CD4-positive, alpha-beta memory T cell (primary cell): ENCODE data around the gene PTH1R. TPM values are rescaled to one million over a fixed set of nuclear protein-coding genes. Genes with fewer than 3 reads are reported as not detected.

ENCODE experiments used
- CTCF ChIA-PET: fragments of 350-600 bp; sonication (Branson Sonifier 250); formaldehyde crosslinking; loops from one replicate; lab custom pipeline; 2021; ENCODE audit warnings: inconsistent platforms; ENCODE audit not compliant: partially characterized antibody; lab: Charles Lee
- POLR2A ChIA-PET: fragments of 350-600 bp; sonication (Branson Sonifier 250); formaldehyde crosslinking; loops from one replicate; lab custom pipeline; 2021; ENCODE audit not compliant: partially characterized antibody; lab: Charles Lee
- DNase-seq, 5 donors: peaks; one replicate each; pipeline versions ENCODE4 v3.0.0 to v3.0.0-alpha.2; 2020 to 2022; ENCODE audit warnings: mixed read lengths in 1 of 5
- H3K27ac ChIP-seq: one replicate; pipeline ENCODE4 v1.7.0; 2013; ENCODE audit warnings: low read depth, low read length
- H3K27me3 ChIP-seq: 2 replicates; pipeline ENCODE4 v1.7.0; 2013; ENCODE audit warnings: mild to moderate bottlenecking, low read length, moderate library complexity; ENCODE audit not compliant: insufficient read depth
- H3K36me3 ChIP-seq: 2 replicates; pipeline ENCODE4 v1.7.0; 2013; ENCODE audit warnings: mild to moderate bottlenecking, low read length, moderate library complexity; ENCODE audit not compliant: insufficient read depth
- H3K4me1 ChIP-seq: 2 replicates; pipeline ENCODE4 v1.7.0; 2013; ENCODE audit warnings: mild to moderate bottlenecking, low read length, moderate library complexity; ENCODE audit not compliant: insufficient read depth
- H3K4me3 ChIP-seq, 2 donors: one replicate each; pipeline ENCODE4 v1.7.0; 2013; ENCODE audit warnings: low read length in 2 of 2, mild to moderate bottlenecking in 1 of 2
- H3K9me3 ChIP-seq, 2 donors: one replicate each; pipeline ENCODE4 v1.7.0; 2013; ENCODE audit warnings: low read length in 2 of 2, control low read depth in 1 of 2; ENCODE audit not compliant: control insufficient read depth in 1 of 2
- H3K27ac Mint-ChIP-seq, 7 donors: one replicate each; pipeline ENCODE4 v1.8.0; 2020 to 2021; ENCODE audit warnings: mixed read lengths in 7 of 7, mild to moderate bottlenecking in 6 of 7, inconsistent platforms in 3 of 7, moderate library complexity in 3 of 7
- H3K27me3 Mint-ChIP-seq, 2 donors: one replicate each; pipeline ENCODE4 v1.8.0; 2020 to 2021; ENCODE audit warnings: mixed read lengths in 2 of 2
- H3K36me3 Mint-ChIP-seq, 2 donors: one replicate each; pipeline ENCODE4 v1.8.0; 2020 to 2021; ENCODE audit warnings: mixed read lengths in 2 of 2, inconsistent platforms in 1 of 2, mild to moderate bottlenecking in 1 of 2
- H3K4me1 Mint-ChIP-seq, 4 donors: one replicate each; pipeline ENCODE4 v1.8.0; 2020 to 2021; ENCODE audit warnings: mixed read lengths in 4 of 4, mild to moderate bottlenecking in 1 of 4
- H3K4me3 Mint-ChIP-seq, 8 donors: one replicate each; pipeline ENCODE4 v1.8.0; 2020 to 2021; ENCODE audit warnings: mixed read lengths in 8 of 8, mild to moderate bottlenecking in 7 of 8, moderate library complexity in 6 of 8, inconsistent platforms in 3 of 8
- H3K9me3 Mint-ChIP-seq, 8 donors: one replicate each; pipeline ENCODE4 v1.8.0; 2020 to 2021; ENCODE audit warnings: mixed read lengths in 8 of 8, mild to moderate bottlenecking in 5 of 8, inconsistent platforms in 3 of 8, moderate library complexity in 1 of 8
- intact Hi-C: fragments of 100-400 bp; cut with micrococcal nuclease; formaldehyde crosslinking; loops from one replicate; pipeline ENCODE4 v1.15.1; 2023
- polyA plus RNA-seq, 2 donors: library from polyadenylated mRNA; unstranded; fragments of 300-500 nt; fragmentation: Illumina TruSeq; gene quantifications; one replicate each; pipeline ENCODE4 v1.2.3, GENCODE V29; 2021
- total RNA-seq, 2 experiments: library from RNA; stranded (reverse); gene quantifications; one replicate each; pipeline ENCODE4 v1.2.3, GENCODE V29; 2021

PTH1R gene
- total and polyA plus RNA-seq, 4 experiments from 2014 or later, result not detected

DNA sequence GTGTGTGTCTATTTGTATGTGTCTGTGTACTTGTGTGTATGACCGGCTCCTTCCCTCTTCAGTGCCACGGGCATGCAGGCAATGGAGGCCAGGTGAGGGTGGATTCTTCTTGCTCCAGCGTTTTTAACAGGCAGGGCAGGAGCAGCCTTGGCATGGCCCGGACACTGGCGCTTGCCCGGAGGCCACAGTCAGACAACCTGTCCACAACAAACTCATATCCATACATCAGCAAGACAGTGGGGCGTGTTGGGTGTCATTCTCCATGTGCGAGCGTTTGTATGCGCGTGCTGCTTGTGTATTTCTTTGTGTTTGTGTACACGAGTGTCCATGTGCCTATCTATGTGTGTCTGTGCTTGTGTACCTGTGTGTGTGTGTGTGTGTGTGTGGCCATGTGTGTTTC, 29.8 kb downstream of the PTH1R start:
- CTCF ChIA-PET, result no interaction called here
- DNase-seq, result peak in 1 of 5 donors; percentile 22
- peak overlapping the region in 1 of 7 donors; percentile 5 for H3K27ac Mint-ChIP-seq

GRCh38 chr3:46907960-46908293, 30.4 kb downstream of the PTH1R start:
- peaks cover 13% of the 10 kb centered on the region for H3K4me1 ChIP-seq
- no peak overlapping the region for H3K27ac ChIP-seq
- H3K9me3 ChIP-seq, result no peaks in the 10 kb centered on the region
- Mint-ChIP-seq H3K4me3 (no peak overlapping the region), H3K4me1 (peaks cover 5 to 7% (median 6%) of the 10 kb centered on the region in 4 donors), H3K27me3 (no peaks in the 10 kb centered on the region), H3K36me3 (no peaks in the 10 kb centered on the region), H3K9me3 (no peaks in the 10 kb centered on the region), H3K27ac (no peak overlapping the region)
- H3K36me3 ChIP-seq, result no peaks in the 10 kb centered on the region
- CTCF ChIA-PET, result no interaction called here
- DNase-seq, result no peak
- no peak overlapping the region for H3K4me3 ChIP-seq
- POLR2A ChIA-PET, result no interaction called here
- intact Hi-C loops, result no loop called here
- no peaks in the 10 kb centered on the region for H3K27me3 ChIP-seq

More for the DNA sequence above, 29.8 kb downstream of the PTH1R start:
- H3K27me3 Mint-ChIP-seq, result no peaks in the 10 kb centered on the region
- POLR2A ChIA-PET, result no interaction called here
- H3K9me3 Mint-ChIP-seq, result no peaks in the 10 kb centered on the region
- intact Hi-C loops, result no loop called here
- Histone ChIP-seq H3K27ac (no peak overlapping the region), H3K4me1 (peaks cover 10% of the 10 kb centered on the region), H3K4me3 (no peak overlapping the region), H3K9me3 (no peaks in the 10 kb centered on the region), H3K36me3 (no peaks in the 10 kb centered on the region), H3K27me3 (no peaks in the 10 kb centered on the region)
- H3K4me1 Mint-ChIP-seq, result peaks cover 5 to 7% (median 6%) of the 10 kb centered on the region in 4 donors
- H3K36me3 Mint-ChIP-seq, result no peaks in the 10 kb centered on the region
- no peak overlapping the region for H3K4me3 Mint-ChIP-seq

DNA sequence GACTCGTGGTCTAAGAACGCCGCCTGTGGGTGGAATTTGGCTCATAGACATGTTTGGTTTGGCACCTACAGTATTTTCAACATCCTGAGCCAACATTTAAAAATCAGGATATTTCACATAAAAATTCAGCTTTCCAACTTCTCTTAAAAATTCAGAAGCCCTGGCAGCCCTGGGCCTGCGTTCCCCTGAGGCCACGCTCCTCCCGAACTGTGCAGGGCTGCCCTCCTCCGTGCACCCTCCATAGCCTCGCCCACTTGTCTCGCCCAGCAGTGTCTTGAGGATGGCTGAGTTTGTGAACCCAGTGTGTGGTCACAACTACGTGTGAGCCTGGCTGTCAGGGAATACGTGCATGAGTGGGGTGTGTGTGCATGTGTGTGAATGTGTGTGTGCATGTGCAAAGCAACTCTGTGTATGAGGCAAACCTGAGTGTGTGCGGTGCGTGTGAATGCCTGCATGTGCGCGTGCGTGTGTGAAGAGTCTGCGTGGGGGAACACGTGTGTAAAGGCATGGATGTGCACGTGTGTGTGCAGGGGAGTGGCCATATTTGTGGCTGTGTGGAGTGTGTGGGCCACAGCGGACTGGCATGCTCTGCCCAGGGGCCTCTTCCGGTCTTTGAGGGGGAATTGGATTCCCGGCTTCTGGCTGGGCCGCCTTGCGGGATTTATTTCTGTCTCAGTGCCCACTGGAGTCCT, 30.9 kb downstream of the PTH1R start:
- no peaks in the 10 kb centered on the region for H3K27me3 Mint-ChIP-seq
- peak in 1 of 5 donors; percentile 3 for DNase-seq
- H3K27ac Mint-ChIP-seq, result no peak overlapping the region
- H3K4me1 Mint-ChIP-seq, result peaks cover 7 to 10% (median 8%) of the 10 kb centered on the region in 4 donors
- Histone ChIP-seq H3K27ac (no peak overlapping the region), H3K27me3 (no peaks in the 10 kb centered on the region), H3K4me3 (no peak overlapping the region), H3K9me3 (no peaks in the 10 kb centered on the region), H3K4me1 (peaks cover 18% of the 10 kb centered on the region), H3K36me3 (no peaks in the 10 kb centered on the region)
- intact Hi-C loops, result no loop called here
- H3K9me3 Mint-ChIP-seq, result no peaks in the 10 kb centered on the region
- POLR2A ChIA-PET, result no interaction called here
- no peak overlapping the region for H3K4me3 Mint-ChIP-seq
- H3K36me3 Mint-ChIP-seq, result no peaks in the 10 kb centered on the region
- CTCF ChIA-PET, result interaction anchor here (0.8 to 1.9 kb wide), 9 partner anchors 8 to 279 kb away, joined by 3 to 13 read pairs (median 6); no protein-coding TSS in a partner anchor

DNA sequence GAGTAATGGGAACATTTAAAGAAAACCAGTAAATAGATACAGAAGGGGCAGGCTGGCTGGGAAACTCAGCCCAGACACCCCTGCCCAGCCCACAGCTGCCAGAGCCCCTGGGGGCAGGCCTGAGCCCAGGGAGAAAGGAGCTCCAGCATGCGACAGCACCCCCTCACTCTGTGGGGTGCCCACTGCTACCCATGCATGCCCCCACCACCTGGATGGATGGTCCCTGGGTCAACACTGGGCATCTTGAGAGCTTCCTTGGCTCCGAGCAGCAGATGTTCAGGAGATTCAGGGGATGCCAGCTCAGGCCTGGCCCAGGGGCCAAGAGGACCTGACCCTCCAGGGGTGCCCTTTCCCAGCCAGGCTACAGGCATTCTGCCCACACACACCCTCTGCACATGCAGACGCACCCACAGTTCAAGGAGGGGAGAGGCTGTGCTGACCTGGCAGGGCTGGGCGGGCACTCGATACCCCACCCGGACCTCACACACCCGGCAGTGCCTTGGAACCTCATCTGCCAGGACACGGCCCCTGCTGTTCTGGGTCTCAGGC, 31.5 kb downstream of the PTH1R start:
- peak in 1 of 5 donors; percentile 16 for DNase-seq
- H3K4me3 Mint-ChIP-seq, result peak overlapping the region in 1 of 8 donors; percentile 23

DNA sequence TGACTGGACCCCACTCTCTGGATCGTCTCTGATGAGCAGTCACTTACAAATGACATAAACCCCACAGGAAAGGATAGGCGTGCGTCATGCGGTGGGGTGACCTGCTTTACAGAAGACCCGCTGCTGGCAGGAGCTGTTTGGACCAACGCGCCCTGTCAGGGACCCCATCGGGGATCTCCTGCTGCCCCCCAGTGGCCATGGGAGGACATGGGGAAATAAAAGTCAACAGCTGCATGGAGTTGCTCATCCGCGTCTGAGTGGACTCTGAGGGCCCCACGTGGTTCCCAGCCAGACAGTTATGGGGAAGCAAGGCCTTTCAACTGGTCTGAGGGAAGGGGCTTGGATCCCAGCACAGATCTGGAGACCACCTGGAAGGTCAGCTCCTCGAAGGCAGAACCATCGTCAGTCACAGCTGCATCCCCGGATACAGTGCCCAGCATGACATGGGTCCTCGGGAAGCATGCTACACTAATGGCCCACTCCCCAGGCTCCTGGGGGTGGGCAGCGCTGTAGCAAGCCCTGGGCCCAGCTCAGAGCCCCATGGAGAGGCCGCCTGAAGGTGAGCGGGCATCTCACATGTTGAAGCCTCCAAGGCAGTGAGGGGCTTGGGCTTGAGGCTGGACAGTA, 32.1 kb downstream of the PTH1R start:
- intact Hi-C loops, result loop anchor here (1.0 kb wide), 2 partner anchors 43 to 204 kb away; no protein-coding TSS in a partner anchor
- H3K27ac ChIP-seq, result no peak overlapping the region
- no peaks in the 10 kb centered on the region for H3K9me3 ChIP-seq
- DNase-seq, result peak; percentile 64 to 82 (median 70)
- ChIA-PET CTCF (interaction anchor here (0.6 to 1.9 kb wide), 21 partner anchors 8 to 418 kb away, joined by 3 to 13 read pairs (median 4); no protein-coding TSS in a partner anchor), POLR2A (interaction anchor here (0.8 to 1.4 kb wide), 6 partner anchors 37 to 204 kb away, joined by 3 to 6 read pairs (median 4); partner anchors contain the start of gene NBEAL2)
- H3K27ac Mint-ChIP-seq, result peak overlapping the region in 2 of 7 donors; percentile 4 to 30
- H3K4me3 Mint-ChIP-seq, result peak overlapping the region in 1 of 8 donors; percentile 23
- H3K4me1 Mint-ChIP-seq, result peaks cover 13 to 18% (median 17%) of the 10 kb centered on the region in 4 donors
- no peak overlapping the region for H3K4me3 ChIP-seq
- H3K36me3 ChIP-seq, result no peaks in the 10 kb centered on the region
- no peaks in the 10 kb centered on the region for H3K27me3 ChIP-seq
- H3K9me3 Mint-ChIP-seq, result no peaks in the 10 kb centered on the region
- H3K4me1 ChIP-seq, result peaks cover 27% of the 10 kb centered on the region
- no peaks in the 10 kb centered on the region for H3K27me3 Mint-ChIP-seq
- H3K36me3 Mint-ChIP-seq, result no peaks in the 10 kb centered on the region

More for the DNA sequence above, 31.5 kb downstream of the PTH1R start:
- CTCF ChIA-PET, result interaction anchor here (0.6 to 1.9 kb wide), 20 partner anchors 9 to 419 kb away, joined by 3 to 13 read pairs (median 4); no protein-coding TSS in a partner anchor
- Mint-ChIP-seq H3K27ac (peak overlapping the region in 1 of 7 donors; percentile 30), H3K4me1 (peaks cover 11 to 16% (median 14%) of the 10 kb centered on the region in 4 donors), H3K9me3 (no peaks in the 10 kb centered on the region), H3K27me3 (no peaks in the 10 kb centered on the region), H3K36me3 (no peaks in the 10 kb centered on the region)
- H3K4me1 ChIP-seq, result peaks cover 24% of the 10 kb centered on the region
- H3K27me3 ChIP-seq, result no peaks in the 10 kb centered on the region
- intact Hi-C loops, result loop anchor here (1.0 kb wide), 2 partner anchors 43 to 204 kb away; no protein-coding TSS in a partner anchor
- H3K36me3 ChIP-seq, result no peaks in the 10 kb centered on the region
- H3K4me3 ChIP-seq, result no peak overlapping the region
- no peak overlapping the region for H3K27ac ChIP-seq
- H3K9me3 ChIP-seq, result no peaks in the 10 kb centered on the region
- POLR2A ChIA-PET, result interaction anchor here (1.0 to 1.4 kb wide), 5 partner anchors 38 to 204 kb away, joined by 3 to 6 read pairs (median 4); partner anchors contain the start of gene NBEAL2

GRCh38 chr3:46910166-46910760, 32.7 kb downstream of the PTH1R start:
- DNase-seq, result peak in 1 of 5 donors; percentile 5
- Histone ChIP-seq H3K9me3 (no peaks in the 10 kb centered on the region), H3K36me3 (no peaks in the 10 kb centered on the region), H3K27me3 (no peaks in the 10 kb centered on the region), H3K4me1 (peaks cover 27% of the 10 kb centered on the region), H3K4me3 (no peak overlapping the region), H3K27ac (no peak overlapping the region)
- CTCF ChIA-PET, result interaction anchor here (0.7 to 1.9 kb wide), 19 partner anchors 8 to 209 kb away, joined by 3 to 13 read pairs (median 4); partner anchors contain the start of gene TMIE
- peaks cover 14 to 22% (median 20%) of the 10 kb centered on the region in 4 donors for H3K4me1 Mint-ChIP-seq
- H3K27me3 Mint-ChIP-seq, result no peaks in the 10 kb centered on the region
- POLR2A ChIA-PET, result interaction anchor here (0.8 to 1.4 kb wide), 6 partner anchors 37 to 205 kb away, joined by 3 to 6 read pairs (median 4); partner anchors contain the start of gene NBEAL2
- intact Hi-C loops, result no loop called here
- no peak overlapping the region for H3K27ac Mint-ChIP-seq
- H3K4me3 Mint-ChIP-seq, result no peak overlapping the region
- no peaks in the 10 kb centered on the region for H3K9me3 Mint-ChIP-seq
- no peaks in the 10 kb centered on the region for H3K36me3 Mint-ChIP-seq
